Sigmoid colon (tissue), 7 donors: ENCODE data around the gene PAQR8. TPM values are rescaled to one million over a fixed set of nuclear protein-coding genes. Genes with fewer than 3 reads are reported as not detected.

Experiments
- DNase-seq: peaks from one replicate; pipeline ENCODE4 v3.0.0-alpha.2; 2019
- H3K27ac ChIP-seq, 4 donors: fragments of 200-600 bp; sonication (generic); one replicate each; pipeline ENCODE4 v1.5.1; 2016 to 2019; ENCODE audit warnings: mild to moderate bottlenecking in 1 of 4
- H3K27me3 ChIP-seq, 3 donors: fragments of 200-600 bp; sonication (generic); one replicate each; pipeline ENCODE4 v1.5.1; 2019; ENCODE audit warnings: mild to moderate bottlenecking in 1 of 3
- H3K36me3 ChIP-seq, 4 donors: fragments of 200-600 bp; sonication (generic); one replicate each; pipeline ENCODE4 v1.5.1; 2016 to 2019
- H3K4me1 ChIP-seq, 4 donors: fragments of 200-600 bp; sonication (generic); one replicate each; pipeline ENCODE4 v1.5.1; 2017 to 2019
- H3K4me3 ChIP-seq, 4 donors: fragments of 200-600 bp; sonication (generic); one replicate each; pipeline ENCODE4 v1.5.1; 2017 to 2019; ENCODE audit warnings: mild to moderate bottlenecking in 2 of 4, moderate library complexity in 1 of 4
- H3K9me3 ChIP-seq, 4 donors: fragments of 200-600 bp in 3 of 4; sonication (generic) in 3 of 4; one replicate each; pipeline versions ENCODE4 v1.5.1 to v1.6.1; 2013 to 2019
- EP300 ChIP-seq, 4 donors: sonication (generic); formaldehyde crosslinking; IDR thresholded peaks; one replicate each; pipeline ENCODE4 v1.6.1; 2017; ENCODE audit warnings: antibody characterized with exemption in 4 of 4
- POLR2A ChIP-seq, 2 donors: fragments of 450-650 bp; IDR thresholded peaks; one replicate each; pipeline ENCODE4 v1.6.1; 2016; ENCODE audit warnings: antibody characterized with exemption in 2 of 2, mild to moderate bottlenecking in 2 of 2, moderate library complexity in 2 of 2
- POLR2AphosphoS5 ChIP-seq, 4 donors: sonication (generic); formaldehyde crosslinking; IDR thresholded peaks; one replicate each; pipeline ENCODE4 v1.6.1; 2017; ENCODE audit warnings: antibody characterized with exemption in 4 of 4
- WGBS, 2 donors: extraction: QIAGEN DNeasy Blood & Tissue Kit; methylation state at CpG; one replicate each; pipeline ENCODE4 v1.1.7; 2013; 5-methylcytosine and 5-hydroxymethylcytosine counted together
- intact Hi-C: fragments of 100-400 bp; cut with DNase I; formaldehyde crosslinking; loops from one replicate; pipeline ENCODE4 v1.15.1; 2023
- polyA plus RNA-seq, 3 donors: library from polyadenylated mRNA; stranded (reverse); fragments of 200-250 nt; gene quantifications; one replicate each; pipeline ENCODE4 v1.2.3, GENCODE V29; 2013
- total RNA-seq, 4 donors: library from RNA; depleted of rRNA; stranded (reverse); fragments of >200 nt; gene quantifications; one replicate each; pipeline ENCODE4 v1.1.0, GENCODE V29; 2016
- TF ChIP-seq, protein P1 (sequence below), 4 experiments: fragments of 450-650 bp in 3 of 4; fragments of 200-600 bp in 1 of 4; IDR thresholded peaks; one replicate each; pipeline ENCODE4 v1.5.1; 2016 to 2019; ENCODE audit warnings: antibody characterized with exemption in 4 of 4, mild to moderate bottlenecking in 3 of 4, moderate library complexity in 2 of 4
- donor health status: healthy with polysubstance abuse.
- donor health status: Bipolar disorder and iron deficiency.
- donor health status: healthy.

Gene PAQR8
- total and polyA plus RNA-seq, 7 donors: 12.2 to 49.2 (median 15.6) TPM

DNA sequence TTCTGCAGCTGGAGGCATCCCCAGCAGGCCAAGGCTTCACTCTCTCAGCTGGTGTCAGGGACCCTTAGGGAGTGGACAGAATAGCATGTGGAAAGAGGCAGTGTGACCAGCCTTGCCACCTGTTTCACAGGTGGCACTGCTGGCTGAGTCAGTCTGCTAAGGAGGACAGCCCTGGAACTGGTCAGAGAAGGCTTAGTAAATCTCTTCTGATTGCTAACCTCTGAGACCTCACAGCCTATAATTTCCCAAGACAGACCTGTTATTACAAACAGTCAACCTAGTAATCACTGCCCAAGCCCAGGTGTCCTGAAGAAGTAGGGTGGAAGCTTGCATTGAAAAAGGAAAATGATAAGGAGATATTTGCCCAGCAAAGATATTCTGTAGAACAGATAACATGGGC is 26.4 kb upstream of the PAQR8 start:
- H3K4me3 ChIP-seq: no peak overlapping the region
- TF ChIP-seq, protein P1, sequence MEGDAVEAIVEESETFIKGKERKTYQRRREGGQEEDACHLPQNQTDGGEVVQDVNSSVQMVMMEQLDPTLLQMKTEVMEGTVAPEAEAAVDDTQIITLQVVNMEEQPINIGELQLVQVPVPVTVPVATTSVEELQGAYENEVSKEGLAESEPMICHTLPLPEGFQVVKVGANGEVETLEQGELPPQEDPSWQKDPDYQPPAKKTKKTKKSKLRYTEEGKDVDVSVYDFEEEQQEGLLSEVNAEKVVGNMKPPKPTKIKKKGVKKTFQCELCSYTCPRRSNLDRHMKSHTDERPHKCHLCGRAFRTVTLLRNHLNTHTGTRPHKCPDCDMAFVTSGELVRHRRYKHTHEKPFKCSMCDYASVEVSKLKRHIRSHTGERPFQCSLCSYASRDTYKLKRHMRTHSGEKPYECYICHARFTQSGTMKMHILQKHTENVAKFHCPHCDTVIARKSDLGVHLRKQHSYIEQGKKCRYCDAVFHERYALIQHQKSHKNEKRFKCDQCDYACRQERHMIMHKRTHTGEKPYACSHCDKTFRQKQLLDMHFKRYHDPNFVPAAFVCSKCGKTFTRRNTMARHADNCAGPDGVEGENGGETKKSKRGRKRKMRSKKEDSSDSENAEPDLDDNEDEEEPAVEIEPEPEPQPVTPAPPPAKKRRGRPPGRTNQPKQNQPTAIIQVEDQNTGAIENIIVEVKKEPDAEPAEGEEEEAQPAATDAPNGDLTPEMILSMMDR (IDR thresholded peaks at IDR 0.05): no peak
- TF ChIP-seq POLR2A (IDR thresholded peaks at IDR 0.05): no peak
- no peak for TF ChIP-seq POLR2AphosphoS5 (IDR thresholded peaks at IDR 0.05)
- TF ChIP-seq EP300 (IDR thresholded peaks at IDR 0.05): no peak
- intact Hi-C loops: no loop called here
- no peaks in the 10 kb centered on the region for H3K4me1 ChIP-seq
- H3K27me3 ChIP-seq: no peaks in the 10 kb centered on the region
- no peaks in the 10 kb centered on the region for H3K36me3 ChIP-seq
- no peak overlapping the region for H3K27ac ChIP-seq
- no peaks in the 10 kb centered on the region for H3K9me3 ChIP-seq
- no peak for DNase-seq

DNA sequence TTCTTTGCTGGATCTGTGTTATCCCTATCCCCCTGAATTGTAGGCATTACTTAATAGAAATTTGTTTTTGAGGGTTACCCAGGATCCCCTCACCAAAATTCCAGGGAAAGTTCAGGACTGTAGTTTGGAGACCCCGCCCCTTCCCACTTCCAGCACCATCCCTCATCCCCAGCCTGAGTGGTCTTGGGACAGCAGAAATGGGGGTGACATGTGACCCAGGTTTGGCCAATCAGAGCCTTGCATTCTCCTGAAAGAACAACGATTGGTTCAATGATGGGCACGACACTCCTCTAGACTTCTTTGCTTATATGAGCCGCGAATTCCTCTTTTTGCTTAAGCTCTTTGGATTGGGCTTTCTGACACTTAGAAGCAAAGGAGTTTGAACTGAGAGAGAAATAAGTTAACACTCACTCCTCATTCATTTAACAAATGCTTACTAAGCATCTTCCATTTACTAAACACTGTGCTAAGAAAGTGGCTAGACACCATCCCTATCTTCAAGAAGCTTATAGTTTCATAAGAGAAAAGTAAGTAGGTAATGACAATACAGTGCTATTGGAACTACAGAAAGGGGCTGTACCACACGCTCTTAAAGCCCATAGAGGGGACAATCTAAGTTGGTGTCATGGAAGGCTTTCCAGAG is 24.9 kb upstream of the PAQR8 start:
- intact Hi-C loops: no loop called here
- no peak overlapping the region for H3K27ac ChIP-seq
- no peaks in the 10 kb centered on the region for H3K27me3 ChIP-seq

DNA sequence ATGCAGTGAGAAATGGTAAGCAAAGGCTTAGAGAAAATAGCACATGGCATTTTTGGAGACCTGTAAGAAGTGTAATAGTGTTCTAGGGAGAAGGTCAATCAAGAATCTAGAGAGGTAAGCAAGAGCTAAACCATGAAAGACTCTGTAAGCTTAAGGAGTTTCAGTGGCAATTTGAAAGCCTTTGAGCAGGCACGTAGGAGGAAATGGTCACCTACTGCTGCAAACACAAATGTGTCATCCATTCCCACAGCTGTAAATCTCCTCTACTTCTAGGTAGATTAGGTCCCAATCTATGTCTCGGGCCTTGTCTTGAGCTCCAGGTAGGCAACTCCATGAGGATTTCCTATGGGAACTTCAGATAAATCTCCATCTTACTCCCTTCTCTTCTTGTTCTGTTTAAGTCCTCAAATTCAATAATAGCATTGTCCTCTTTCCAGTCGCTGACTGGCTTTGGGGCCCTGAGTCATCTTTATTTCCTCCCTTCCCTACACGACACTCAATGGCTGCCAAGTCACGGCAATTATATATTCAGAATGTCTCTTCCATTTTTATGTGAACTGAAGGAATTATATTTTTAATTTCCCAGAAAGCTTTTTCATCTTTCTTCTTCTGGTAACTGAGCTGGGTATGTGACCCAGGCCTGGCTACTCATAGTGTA is 24.2 kb upstream of the PAQR8 start:
- intact Hi-C loops: no loop called here
- no peaks in the 10 kb centered on the region for H3K9me3 ChIP-seq
- H3K4me1 ChIP-seq: no peaks in the 10 kb centered on the region
- H3K4me3 ChIP-seq: no peak overlapping the region
- TF ChIP-seq EP300 (IDR thresholded peaks at IDR 0.05) (no peak), POLR2A (IDR thresholded peaks at IDR 0.05) (no peak)
- no peaks in the 10 kb centered on the region for H3K27me3 ChIP-seq
- no peak overlapping the region for H3K27ac ChIP-seq
- no peaks in the 10 kb centered on the region for H3K36me3 ChIP-seq
- 69 to 77% methylated on average over 5 of the region's 5 CpGs for WGBS, 2 donors
- no peak for DNase-seq

More for the DNA sequence above, 24.9 kb upstream of the PAQR8 start:
- Histone ChIP-seq H3K4me1 (no peaks in the 10 kb centered on the region), H3K9me3 (no peaks in the 10 kb centered on the region), H3K4me3 (no peak overlapping the region), H3K36me3 (no peaks in the 10 kb centered on the region)
- no peak for DNase-seq
- 97 to 98% methylated on average over 6 of the region's 6 CpGs for WGBS, 2 donors
- TF ChIP-seq EP300 (IDR thresholded peaks at IDR 0.05) (no peak), POLR2A (IDR thresholded peaks at IDR 0.05) (no peak), POLR2AphosphoS5 (IDR thresholded peaks at IDR 0.05) (no peak)
- TF ChIP-seq, protein P1 (IDR thresholded peaks at IDR 0.05): no peak

DNA sequence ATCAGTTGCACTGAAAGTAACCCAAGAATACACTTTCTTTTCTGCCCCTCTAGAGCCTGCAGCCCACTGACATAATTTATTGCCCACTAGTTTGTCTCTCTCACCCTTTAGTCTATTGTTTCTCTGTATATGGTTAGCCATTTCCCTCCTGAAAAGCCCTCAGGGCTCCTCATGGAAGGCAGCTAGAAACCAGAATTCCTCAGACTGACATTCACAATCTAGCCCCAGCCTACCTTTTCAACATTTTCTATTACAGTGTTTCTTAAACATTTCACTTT is 21.4 kb upstream of the PAQR8 start:
- DNase-seq: no peak
- Histone ChIP-seq H3K4me3 (no peak overlapping the region), H3K27me3 (no peaks in the 10 kb centered on the region), H3K27ac (no peak overlapping the region), H3K4me1 (no peaks in the 10 kb centered on the region), H3K36me3 (no peaks in the 10 kb centered on the region), H3K9me3 (no peaks in the 10 kb centered on the region)
- no peak for TF ChIP-seq POLR2AphosphoS5 (IDR thresholded peaks at IDR 0.05)
- TF ChIP-seq POLR2A (IDR thresholded peaks at IDR 0.05): no peak
- no peak for TF ChIP-seq EP300 (IDR thresholded peaks at IDR 0.05)
- TF ChIP-seq, protein P1 (IDR thresholded peaks at IDR 0.05): no peak
- intact Hi-C loops: no loop called here

DNA sequence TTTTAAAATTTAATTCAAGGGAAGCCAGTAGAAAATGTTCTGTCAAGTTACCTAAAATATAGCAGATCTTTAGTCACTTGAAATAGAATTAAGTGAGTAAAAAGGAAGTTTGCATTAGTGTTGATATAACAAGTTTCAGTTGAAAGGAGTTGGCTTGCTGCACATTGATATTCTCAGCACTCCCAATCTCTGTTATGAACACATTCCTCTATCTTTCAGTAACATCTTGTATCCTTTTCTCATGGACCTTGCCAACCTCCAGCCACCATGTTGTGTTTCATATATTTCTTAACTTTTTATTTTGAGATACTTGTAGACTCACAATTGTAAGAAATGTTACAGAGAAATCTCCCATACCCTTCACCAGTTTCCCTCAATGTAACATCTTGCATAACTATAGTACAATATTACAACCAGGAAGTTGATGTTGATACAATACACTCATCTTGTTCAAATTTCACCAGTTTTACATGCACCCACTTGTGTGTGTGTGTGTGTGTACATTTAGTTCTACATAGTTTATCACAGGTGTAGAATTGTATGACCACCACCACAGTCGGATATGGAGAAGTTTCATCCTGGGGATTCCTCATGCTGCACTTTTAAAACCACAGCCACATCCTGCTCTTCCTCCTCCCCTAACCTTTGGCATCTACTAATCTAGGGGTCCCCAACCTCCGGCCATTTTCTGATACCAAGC is 20.2 kb upstream of the PAQR8 start:
- WGBS, 2 donors: 49 to 83% methylated on average over 2 of the region's 2 CpGs
- TF ChIP-seq, protein P1 (IDR thresholded peaks at IDR 0.05): no peak
- TF ChIP-seq POLR2AphosphoS5 (IDR thresholded peaks at IDR 0.05) (no peak), POLR2A (IDR thresholded peaks at IDR 0.05) (no peak), EP300 (IDR thresholded peaks at IDR 0.05) (no peak)

More for the DNA sequence above, 20.2 kb upstream of the PAQR8 start:
- DNase-seq: no peak
- no peaks in the 10 kb centered on the region for H3K4me1 ChIP-seq
- H3K36me3 ChIP-seq: no peaks in the 10 kb centered on the region
- no peaks in the 10 kb centered on the region for H3K9me3 ChIP-seq
- H3K27me3 ChIP-seq: no peaks in the 10 kb centered on the region
- H3K27ac ChIP-seq: no peak overlapping the region
- H3K4me3 ChIP-seq: no peak overlapping the region
- intact Hi-C loops: no loop called here
